Kasumi-1 (cell line): Measurements from ENCODE around the gene CSF2RB.

ENCODE experiments used
- DNase-seq, 2 experiments: peaks; one replicate each; lab custom pipeline; 2025; lab: John Stamatoyannopoulos, UW

Gene CSF2RB

DNA sequence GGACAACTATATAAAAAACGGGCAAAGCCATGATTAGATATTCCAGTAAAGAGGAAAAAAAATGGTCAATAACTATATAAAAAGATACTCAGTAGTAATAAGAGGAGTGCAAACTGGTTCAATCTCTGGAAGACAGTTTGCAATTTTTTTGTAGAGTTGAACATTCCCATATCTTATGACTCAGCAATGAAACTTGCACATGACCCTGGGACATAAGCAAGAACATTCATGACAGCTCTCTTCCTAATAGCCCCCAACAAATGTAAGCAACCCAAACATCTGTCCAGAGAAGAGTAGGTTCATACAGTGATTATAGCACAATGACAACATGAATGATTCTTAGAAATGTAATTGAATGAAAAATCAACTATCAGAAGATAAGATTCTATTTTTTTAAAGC lies 21.8 kb upstream of the CSF2RB start:
- no peak for DNase-seq

DNA sequence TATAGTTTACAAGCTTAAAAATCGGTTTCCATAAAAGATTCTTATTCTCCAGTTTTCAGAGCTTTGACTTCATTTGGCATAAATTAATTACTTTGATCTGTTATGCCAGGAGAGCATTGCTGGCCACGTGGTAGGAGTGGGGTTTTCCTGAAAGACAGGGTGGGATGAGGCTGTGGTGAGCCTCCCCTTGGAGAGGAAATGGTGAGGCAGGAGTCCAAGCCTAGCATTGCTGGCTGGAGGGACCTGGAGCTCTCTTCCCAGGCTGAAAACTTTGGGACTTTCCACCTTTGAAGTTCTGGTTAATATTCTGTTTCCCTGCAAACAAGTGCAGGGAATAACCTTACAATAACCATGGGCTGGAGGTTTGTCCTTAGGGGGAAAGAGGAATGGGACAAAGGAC lies 21.1 kb upstream of the CSF2RB start:
- no peak for DNase-seq

DNA sequence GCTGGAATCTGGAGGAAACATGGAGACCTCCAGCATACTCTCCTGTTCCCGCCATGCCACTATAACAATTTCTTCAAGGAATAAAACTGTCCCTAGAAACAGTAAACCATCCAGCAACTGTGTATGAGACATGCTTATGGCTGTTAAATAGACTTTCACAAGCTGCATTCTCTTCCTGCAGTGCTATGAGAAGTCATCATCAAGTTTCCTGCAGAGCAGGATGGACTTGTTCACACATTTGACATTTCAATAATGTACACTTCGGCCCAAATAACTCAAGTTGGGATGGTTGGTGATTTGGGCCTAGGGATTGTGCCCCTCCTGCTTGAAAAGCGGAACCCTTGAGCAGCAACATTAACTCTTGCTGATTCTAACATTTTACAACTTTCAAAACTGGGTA lies 20.2 kb upstream of the CSF2RB start:
- no peak for DNase-seq

DNA sequence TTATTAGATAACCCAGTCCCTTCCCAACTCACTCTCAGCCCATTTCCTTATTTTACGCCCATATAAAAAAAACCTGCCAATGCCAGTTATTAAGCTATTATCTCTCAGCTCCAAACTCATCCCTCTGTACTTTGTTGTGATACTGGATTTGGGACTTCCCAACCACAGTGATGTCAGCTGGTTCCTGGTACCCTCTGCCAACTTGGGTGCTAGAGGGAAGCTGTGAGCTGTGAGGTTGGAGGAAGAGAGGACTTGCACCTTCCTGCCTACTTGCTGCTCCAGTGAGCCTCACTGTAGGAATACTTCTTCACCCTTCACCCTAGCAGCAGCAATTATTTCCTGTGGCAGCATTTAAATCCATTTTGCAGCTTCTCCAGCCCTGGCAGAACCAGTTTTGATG lies 19.2 kb upstream of the CSF2RB start:
- no peak for DNase-seq

DNA sequence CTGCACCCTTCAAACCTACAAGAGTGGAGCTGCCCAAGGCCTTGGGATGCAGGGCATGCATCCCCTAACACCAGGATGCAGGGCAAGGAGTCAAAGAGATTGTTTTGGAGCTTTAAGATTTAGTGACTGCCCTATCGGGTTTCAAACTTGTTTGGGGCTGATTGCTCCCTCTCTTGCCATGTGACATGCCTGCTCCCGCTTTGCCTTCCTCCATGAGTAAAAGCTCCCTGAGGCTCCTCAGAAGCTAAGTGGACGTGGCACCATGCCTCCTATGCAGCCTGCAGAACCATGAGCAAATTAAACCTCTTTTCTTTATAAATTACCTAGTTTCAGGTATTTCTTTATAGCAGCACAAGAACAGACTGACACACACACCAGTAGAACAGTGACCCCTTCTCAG lies 15.8 kb upstream of the CSF2RB start:
- DNase-seq, result no peak

DNA sequence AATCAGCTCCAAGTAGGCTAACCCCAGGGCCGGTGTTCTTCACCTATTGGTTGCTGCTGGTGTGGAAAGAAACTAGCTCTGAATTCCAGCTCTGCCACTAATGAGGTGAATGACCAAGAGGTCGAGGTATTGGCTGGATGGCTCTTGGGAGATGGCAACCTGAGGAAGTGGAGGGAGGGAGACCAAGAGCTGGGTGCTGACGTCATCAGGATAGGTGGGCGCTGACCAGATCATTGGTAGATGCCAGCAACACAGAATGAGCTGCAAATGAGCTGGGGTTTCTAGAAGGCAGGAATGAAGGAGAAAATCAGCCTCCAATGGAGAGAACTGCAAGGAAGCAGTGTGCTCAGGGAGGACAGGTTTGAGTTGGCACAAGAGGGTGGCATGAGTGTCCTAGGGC lies 14.7 kb upstream of the CSF2RB start:
- no peak for DNase-seq

DNA sequence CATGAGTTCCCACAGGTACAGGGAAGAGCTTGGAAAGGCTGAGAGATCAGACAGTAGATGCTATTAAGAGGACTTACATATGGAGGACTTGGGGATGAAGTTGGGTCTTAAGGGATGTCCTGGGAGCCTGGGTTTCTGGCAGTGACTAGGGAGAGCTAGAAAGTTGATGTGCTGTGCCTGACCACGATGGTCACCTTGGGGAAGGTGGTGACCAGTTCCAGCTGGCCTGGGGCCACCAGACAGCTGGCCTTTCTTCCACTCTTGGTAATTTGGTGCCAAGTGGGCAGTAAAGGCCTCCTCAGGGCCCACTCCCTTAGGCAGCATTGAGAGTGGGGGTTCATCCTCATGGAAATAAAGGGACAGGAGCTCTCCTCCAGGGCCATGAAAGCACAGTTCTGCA lies 13.9 kb upstream of the CSF2RB start:
- DNase-seq, result no peak

DNA sequence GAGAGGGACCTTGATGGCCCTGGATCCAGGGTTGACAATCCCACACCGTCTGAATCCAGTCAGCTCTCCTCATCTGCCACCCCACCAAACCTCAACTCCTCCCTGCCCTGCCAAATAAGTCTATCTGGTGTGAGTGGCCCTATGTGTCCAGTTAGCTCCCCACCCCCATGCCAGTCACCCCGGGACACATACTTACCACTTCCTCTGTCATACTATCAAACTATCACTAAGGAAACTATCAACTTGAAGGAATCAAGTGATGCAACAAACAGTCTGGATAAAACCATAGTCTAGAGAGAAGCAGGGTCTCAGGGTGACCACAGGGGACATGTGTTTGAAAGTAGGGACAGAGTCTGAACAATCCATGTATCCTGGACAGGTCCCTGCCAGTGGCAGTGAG lies 13.2 kb upstream of the CSF2RB start:
- DNase-seq, result no peak

DNA sequence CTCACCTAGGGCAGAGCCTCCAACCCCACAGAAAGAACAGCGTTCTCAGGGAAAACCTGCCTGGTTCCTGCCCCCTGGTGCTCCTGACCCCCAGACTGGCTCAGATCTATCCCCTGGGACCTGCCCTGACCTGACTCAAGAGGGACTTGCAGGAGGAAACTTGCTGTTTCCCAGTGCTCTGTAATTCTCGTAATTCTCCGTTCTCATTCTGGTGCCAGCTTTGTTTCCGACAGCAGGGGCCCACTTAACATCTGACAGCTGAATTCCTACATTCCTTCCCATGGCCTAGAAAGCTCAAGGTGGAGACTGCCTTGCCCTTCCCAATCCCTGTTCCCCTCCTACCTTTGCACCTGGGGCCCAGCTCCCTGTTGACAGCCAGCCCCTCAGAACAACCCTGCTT lies 12.5 kb upstream of the CSF2RB start:
- DNase-seq, result no peak

DNA sequence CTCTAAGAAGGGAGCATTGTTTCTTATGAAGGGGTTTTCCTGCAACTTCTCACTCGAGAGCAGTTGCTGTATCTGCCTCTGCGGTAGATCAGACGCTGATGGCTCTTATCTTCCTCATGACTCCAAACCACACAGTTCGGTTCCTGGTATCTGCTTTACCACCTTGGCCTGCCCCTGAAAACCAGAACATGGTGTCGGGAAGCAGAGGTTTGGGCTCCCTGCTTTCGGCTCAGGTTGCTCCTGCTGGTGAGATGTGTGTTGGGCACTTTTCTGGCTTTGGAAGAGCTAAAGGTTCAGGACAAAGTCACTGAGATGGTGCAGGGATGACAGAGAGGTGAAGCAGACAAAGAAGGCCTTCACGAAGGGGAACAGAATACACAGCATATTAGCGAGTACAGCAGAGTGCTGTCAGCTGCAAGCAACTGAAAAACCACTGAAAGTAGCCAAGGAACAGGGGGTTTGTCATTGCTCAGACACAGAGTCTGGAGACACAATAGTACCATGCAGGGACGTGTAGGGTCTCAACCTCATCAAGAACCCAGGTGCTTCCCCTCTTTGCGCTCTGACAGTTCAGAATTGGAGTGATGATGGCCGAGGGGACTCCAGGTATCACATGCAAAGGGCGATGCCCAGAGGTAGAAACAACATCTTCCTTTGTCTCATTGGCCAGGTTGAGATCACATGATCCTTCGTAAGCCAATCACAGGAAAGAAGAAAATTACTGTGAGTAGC lies 11.9 kb upstream of the CSF2RB start:
- DNase-seq, result no peak

DNA sequence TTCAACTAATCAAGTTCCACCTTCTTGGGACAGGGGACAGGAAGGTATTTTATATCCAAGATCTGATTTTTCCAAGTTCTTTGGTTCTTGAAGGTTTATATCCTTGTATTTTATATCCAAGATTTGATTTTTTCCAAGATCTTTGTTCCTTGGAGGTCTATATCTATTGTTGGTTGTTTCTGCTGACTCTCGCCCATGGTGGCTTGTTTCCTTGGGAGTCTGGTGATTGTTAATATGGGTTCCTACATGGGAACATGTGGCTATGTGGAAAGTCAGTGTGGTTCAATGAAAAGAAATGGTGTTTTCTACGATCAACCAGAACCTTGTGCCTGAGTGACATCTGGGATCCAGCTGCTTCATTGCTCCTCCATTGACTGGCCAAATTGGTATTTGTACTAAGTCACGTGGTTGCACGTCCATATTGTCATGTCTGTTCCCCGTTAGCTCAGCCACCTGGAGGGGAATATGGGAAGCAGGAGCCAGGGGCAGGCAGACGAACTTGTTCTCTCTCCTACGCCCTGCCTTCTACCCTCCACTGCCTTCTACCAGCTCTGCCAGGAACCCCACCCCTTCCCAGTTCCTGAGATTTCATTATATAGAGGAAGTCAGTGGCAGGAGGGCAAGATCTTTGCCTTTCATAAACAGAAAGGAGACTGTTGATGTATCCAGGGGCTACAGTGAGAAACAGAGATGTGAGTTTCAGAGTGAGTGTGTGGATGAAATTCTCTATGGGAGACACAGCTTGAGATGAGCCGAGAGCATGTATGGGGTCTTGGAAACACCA lies 11.1 kb upstream of the CSF2RB start:
- no peak for DNase-seq

DNA sequence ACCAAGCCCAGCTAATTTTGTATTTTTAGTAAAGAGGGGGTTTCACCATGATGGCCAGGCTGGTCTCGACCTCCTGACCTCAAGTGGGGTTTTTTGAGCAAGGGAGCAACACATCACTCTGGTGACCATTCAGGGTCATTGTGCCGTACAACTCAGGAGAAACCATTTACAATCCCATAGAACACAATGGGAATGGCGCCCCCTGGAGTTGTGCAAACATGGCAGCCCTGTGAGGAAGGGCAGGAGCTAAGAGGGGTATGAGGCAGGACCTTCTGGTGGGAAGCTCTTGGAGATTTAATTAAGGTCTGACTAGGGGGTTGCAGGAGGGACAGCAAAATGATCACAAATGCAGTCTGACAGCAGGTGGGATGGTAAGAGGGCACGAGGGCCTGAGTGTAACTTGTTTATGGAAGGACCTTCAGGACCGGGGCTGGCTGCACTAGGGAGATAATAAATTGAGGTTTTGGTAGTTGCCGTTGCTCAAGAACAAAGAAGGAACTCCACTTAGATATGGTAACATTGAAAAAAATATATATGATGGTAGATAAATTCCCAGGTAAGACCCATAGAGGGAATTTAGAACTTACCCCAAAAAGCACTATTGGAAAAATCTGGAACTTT lies 9.1 kb upstream of the CSF2RB start:
- no peak for DNase-seq

DNA sequence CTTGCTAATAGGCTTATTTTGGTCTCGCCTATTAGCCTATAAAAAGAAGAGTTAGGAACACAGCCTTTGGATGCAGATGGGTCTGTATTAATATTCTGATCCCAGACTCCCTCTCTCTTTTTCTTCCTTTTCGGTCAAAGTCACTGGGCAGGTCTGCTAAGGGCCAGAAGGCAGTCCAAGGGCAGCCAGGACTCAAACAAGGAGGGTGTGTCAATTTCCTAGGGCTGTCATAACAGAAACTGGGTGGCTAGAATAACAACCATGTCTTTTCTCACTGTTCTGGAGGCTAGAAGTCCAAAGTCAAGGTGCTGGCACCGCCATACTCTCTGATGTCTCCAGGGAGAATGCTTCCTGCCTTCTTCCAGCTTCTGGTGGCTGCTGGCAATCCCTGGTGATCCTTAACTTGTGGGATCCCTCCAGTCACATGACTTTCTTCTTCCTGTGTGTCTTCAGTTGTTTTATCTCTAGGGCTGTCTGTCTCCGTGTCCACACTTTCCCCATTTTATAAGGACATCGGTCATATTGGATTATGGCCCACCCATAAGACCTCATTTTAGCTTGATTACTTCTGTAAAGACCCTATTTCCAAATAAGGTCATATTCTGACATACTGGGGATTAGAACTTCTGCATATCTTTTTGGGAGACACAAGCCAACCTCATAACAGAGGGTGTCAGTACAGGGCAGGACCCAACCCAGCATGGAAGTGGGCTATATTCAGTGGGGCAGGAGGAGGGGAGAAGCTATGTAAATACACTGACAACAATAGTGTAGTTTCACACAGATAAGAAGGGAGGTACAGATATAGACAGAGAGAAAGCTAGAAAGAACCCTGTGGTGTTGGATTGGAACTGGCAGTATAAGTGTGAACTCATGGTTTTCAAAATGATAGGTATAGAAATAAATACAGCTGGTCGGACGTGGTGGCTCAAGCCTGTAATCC lies 5.9 kb upstream of the CSF2RB start:
- DNase-seq, result no peak

DNA sequence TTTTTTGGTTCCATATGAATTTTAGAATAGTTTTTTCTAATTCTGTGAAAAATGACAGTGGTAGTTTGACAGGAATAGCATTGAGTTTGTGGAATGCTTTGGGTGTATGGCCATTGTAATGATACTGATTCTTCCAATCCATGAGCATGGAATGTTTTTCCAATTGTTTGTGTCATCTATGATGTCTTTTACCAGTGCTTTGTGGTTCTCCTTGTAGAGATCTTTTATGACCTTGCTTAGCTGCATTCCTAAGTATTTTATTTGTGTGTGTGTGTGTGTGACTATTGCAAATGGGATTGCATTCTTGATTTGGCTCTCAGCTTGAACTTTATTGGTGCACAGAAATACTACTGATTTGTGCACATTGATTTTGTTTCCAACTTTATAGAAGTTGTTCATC lies 3.0 kb upstream of the CSF2RB start:
- DNase-seq, result no peak

DNA sequence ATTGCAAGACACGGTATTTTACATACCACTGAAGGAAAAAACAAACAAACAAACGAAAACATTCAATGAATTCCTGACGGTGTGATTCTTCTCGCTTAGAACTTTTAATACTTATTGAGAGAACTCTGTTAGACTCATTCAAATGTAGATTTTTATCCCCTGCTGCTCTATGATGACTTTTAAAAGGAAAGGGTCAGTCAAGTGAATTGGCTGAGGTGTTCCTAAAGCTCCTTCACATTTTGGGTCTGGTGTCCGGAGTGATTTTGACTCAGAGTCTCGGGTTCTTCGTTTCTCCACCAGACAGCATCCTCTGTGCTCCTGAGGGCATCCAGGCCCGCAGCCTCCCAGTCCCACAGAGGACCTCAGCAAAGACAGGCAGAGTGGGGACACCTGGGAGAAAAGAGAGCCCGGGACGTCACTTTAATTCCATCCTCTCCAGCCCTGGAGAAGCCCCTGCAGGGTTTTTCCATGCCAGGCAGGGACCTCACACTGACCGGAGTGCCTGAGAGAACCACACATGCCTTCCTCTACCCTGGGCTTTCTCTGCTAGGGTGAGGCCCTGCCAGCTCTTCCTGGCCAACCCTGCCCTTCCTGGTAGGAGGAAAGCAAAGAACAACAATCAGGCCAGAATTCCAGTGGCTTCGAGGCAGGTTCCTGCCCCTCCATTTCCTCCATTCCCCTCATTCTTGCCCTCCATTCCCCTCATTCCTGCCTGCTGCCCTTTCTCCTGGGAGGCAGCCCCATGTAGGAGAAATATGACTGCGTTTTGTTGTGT lies 1.4 kb upstream of the CSF2RB start:
- DNase-seq, result no peak

DNA sequence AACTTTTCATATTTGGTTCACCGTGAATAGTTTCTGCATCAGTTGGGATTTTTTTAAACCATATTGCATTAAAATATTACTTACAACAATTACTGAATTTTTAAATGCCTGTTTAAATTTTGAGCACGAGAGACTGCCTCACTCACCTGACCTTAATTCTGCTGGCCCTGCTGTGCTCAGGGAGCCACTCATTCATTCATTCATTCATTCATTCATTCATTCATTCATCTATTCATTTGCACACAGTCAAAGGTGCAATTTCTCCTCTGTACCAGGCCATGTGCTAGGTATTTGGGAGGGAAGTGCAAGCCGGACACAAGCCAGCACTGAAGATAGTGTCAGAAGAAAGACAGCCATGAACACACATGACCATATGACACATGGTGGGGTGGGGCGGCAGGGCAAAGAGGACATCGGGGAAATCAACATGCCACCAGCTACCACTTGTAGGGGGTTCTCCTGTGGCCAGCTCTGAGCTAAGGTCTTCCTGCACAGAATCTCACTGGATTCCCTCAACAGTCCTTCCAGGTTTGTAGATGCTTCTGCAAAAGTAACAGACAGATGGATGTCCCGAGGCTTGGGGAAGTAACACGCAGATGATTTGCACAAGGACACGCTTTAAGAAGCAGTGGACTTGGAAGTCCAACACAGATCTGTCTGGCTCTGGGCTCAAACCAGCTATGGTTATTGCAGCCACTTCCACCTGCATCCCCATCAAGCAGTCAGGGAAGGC lies 568 bp upstream of the CSF2RB start:
- DNase-seq, result no peak

DNA sequence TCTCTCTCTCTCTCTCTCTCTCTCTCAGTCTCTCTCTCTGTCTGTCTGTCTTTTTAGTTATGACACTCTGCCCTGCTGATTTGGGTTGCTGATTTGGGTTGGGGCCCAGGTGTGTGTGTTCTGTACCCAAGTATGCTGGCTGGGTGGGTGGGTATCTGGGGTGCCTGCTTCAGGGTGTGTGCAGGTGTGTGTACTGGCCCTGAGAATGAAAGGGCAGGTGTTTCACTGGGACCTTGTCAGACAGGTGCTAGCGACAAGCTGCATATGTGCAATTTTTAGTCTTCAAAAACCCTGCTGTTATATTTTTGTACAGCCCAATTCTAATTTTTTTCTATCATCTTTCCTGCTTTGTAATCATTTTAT lies 943 bp downstream of the CSF2RB start:
- DNase-seq, result no peak

DNA sequence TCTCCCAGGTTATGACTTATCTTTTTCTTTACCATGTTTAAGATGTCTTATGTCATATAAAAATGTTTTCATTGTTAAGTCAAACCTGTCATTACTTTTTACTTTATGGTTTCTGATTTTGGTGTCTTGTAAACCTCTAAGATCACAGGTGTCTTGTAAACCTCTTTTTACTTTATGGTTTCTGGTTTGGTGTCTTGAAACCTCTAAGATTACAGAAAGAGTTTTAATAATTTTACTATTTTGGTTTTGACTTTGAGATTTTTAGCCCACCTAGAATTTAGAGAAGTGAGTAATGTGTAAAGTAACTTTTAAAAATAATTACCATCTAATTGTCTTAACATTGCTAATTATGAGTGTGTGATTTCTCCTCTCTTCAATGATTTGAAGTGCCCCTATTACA lies 2.6 kb downstream of the CSF2RB start:
- no peak for DNase-seq

DNA sequence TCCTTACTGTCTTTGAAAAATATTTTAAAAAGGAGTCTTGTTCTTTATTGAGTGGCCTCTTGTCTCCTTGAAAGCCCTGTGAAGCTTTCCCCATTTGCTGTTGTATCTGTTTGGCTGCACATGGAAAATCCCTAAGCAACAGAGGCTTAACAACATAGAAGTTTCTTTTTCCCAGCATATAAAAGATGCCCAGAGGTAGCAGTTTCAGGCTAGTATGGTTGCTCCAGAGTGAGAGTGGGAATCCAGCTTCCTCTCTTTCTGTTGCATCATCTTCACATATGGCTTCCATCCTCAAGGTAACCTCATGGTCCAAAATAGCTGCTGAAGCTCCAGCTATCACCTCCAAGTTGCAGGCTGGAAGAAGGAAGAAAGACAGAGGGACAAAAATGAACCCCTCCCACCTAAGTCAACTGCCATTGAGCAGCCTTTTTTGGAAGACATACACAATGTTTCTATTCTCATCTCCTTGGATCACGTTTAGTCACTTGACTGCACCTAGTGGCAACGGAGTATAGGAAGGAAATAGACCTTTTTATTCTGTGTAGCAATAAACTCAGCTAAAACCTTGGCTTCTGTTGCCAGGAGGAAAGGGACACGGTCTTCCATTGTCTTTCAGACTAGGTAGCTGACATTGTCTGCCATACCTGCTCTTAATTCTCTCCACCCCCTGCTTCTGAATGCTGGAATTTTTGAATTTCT lies 5.3 kb downstream of the CSF2RB start:
- no peak for DNase-seq
